Kidney tubule cell (primary cell): ENCODE results near the gene NARS2.
"Not testable (repeated sequence)": the region's sequence is repeated elsewhere in the genome, so short reads cannot be mapped to it uniquely, and the experiment has no call there.

Source experiments
- DNase-seq: peaks from one replicate; pipeline ENCODE4 v3.0.0-alpha.2; 2018; ENCODE audit warnings: low spot score

The NARS2 gene

GRCh38 chr11:78574386-78575381 lies at the start of gene NARS2:
Gene NARS2 (minus strand): TSS chr11:78574864. CDS start chr11:78574488, 376 bp downstream.
- peak; percentile 97 for DNase-seq

GRCh38 chr11:78622666-78623065 lies 48.0 kb upstream of the NARS2 start:
- DNase-seq = peak; percentile 65

GRCh38 chr11:78620159-78620558 lies 45.5 kb upstream of the NARS2 start:
- no peak for DNase-seq

- DNase-seq = no peak
Measured at GRCh38 chr11:78615724-78616123, 41.1 kb upstream of the NARS2 start.

GRCh38 chr11:78613378-78613813 lies 38.7 kb upstream of the NARS2 start:
- no peak for DNase-seq

GRCh38 chr11:78612721-78613377 lies 38.2 kb upstream of the NARS2 start:
- no peak for DNase-seq

GRCh38 chr11:78609321-78609720 lies 34.7 kb upstream of the NARS2 start:
- DNase-seq = peak; percentile 14

GRCh38 chr11:78607696-78608095 lies 33.0 kb upstream of the NARS2 start:
- DNase-seq = no peak

- DNase-seq = no peak
Measured at GRCh38 chr11:78606667-78607066, 32.0 kb upstream of the NARS2 start.

- no peak for DNase-seq
Measured at GRCh38 chr11:78605296-78605695, 30.6 kb upstream of the NARS2 start.

- DNase-seq = no peak
Measured at GRCh38 chr11:78603792-78604191, 29.1 kb upstream of the NARS2 start.

- DNase-seq = not testable (repeated sequence)
Measured at GRCh38 chr11:78602771-78603170, 28.1 kb upstream of the NARS2 start.

GRCh38 chr11:78601066-78601465 lies 26.4 kb upstream of the NARS2 start:
- DNase-seq = not testable (repeated sequence)

GRCh38 chr11:78597579-78597978 lies 22.9 kb upstream of the NARS2 start:
- not testable (repeated sequence) for DNase-seq

GRCh38 chr11:78595436-78596130 lies 20.9 kb upstream of the NARS2 start:
- DNase-seq = no peak

GRCh38 chr11:78594814-78595213 lies 20.1 kb upstream of the NARS2 start:
- DNase-seq = no peak

GRCh38 chr11:78588517-78588916 lies 13.9 kb upstream of the NARS2 start:
- DNase-seq = no peak

GRCh38 chr11:78587446-78587845 lies 12.8 kb upstream of the NARS2 start:
- DNase-seq = no peak

GRCh38 chr11:78586452-78587046 lies 11.9 kb upstream of the NARS2 start:
- peak; percentile 45 for DNase-seq

GRCh38 chr11:78583889-78584288 lies 9.2 kb upstream of the NARS2 start:
- DNase-seq = no peak

- no peak for DNase-seq
Measured at GRCh38 chr11:78577495-78577894, 2.8 kb upstream of the NARS2 start.

- DNase-seq = no peak
Measured at GRCh38 chr11:78576549-78577097, 2.0 kb upstream of the NARS2 start.
